SH-SY5Y (cell line): Measurements from ENCODE around the gene SCML1.

Experiments
- GATA2 ChIP-seq: IDR thresholded peaks from 2 replicates; pipeline ENCODE4 v1.6.1; 2011; ENCODE audit warnings: mild to moderate bottlenecking, low read depth, low read length
- GATA3 ChIP-seq: IDR thresholded peaks from 2 replicates; pipeline ENCODE4 v1.6.1; 2011; ENCODE audit warnings: low read depth, mild to moderate bottlenecking, low read length, moderate library complexity

DNA sequence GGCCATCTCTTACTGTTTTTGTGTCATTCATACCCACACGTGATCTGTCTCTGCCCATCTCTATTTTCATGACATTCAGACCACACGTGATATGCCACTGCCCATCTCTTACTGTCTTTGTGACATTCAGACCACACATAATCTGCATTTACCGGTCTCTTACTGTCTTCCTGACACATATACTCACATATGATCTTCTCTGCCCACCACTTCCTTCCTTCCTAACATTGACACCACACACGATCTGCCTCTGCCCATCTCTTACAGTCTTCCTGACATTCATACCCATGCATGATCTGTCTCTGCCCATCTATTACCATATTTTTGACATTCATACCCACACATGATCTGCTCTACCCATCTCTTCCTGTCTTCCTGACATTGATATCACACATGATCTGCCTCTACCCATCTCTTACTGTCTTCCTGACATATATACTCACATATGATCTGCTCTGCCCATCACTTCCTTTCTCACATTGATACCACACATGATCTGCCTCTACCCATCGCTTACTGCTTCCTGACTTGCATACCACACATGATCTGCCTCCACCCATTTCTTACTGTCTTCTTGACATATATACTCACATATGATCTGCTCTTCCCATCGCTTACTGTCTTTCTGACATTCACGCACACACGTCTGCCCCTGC, 36.1 kb downstream of the SCML1 start:
- TF ChIP-seq GATA3 (no peak), GATA2 (no peak)
